Measurements from ENCODE around the gene CAPN10. TPM values are rescaled to one million over a fixed set of nuclear protein-coding genes. Genes with fewer than 3 reads are reported as not detected.

CAPN10 gene
- polyA plus RNA-seq, 1 donor (not counting 4 experiments of a cell fraction or from before 2014, with no cell fraction given), result 7.1 TPM

GRCh38 chr2:240597054-240597418 lies 10.5 kb downstream of the CAPN10 start:
- Histone ChIP-seq H3K4me3 (ENCODE audit: control insufficient read depth in 2 of 3, extremely low read depth in 1 of 3, insufficient read depth in 2 of 3, low read depth in 1 of 3, low read length in 3 of 3) (no peak overlapping the region), H3K9me3 (ENCODE audit: control insufficient read depth, low read depth, low read length) (no peaks in the 10 kb centered on the region), H3K79me2 (ENCODE audit: control insufficient read depth, insufficient read depth, low read length) (peaks cover 6% of the 10 kb centered on the region), H3K4me1 (ENCODE audit: control insufficient read depth, extremely low read depth, insufficient read depth, low read length) (no peaks in the 10 kb centered on the region), H3K27ac (ENCODE audit: control insufficient read depth, insufficient read depth, low read length) (no peak overlapping the region), H3K9ac (ENCODE audit: control insufficient read depth, extremely low read depth, insufficient read depth, low read length) (no peak overlapping the region), H3K36me3 (ENCODE audit: control insufficient read depth in 2 of 2, extremely low read depth in 1 of 2, insufficient read depth in 2 of 2, low read length in 2 of 2) (peaks cover 13 to 19% of the 10 kb centered on the region in 2 experiments), H2AFZ (ENCODE audit: control insufficient read depth, low read length) (no peak overlapping the region), H3K9me1 (ENCODE audit: control insufficient read depth, extremely low read depth, insufficient read depth, low read length) (no peaks in the 10 kb centered on the region), H3K4me2 (ENCODE audit: control insufficient read depth, extremely low read depth, insufficient read depth, low read depth, low read length) (no peak overlapping the region), H4K20me1 (ENCODE audit: control insufficient read depth, extremely low read depth, insufficient read depth, low read length) (peaks cover 14% of the 10 kb centered on the region), H3K27me3 (ENCODE audit: control insufficient read depth, extremely low read depth, insufficient read depth, low read length) (no peaks in the 10 kb centered on the region)
- TF ChIP-seq EZH2 (IDR thresholded peaks at IDR 0.05; ENCODE audit: low read length) (no peak), CTCF (optimal IDR thresholded peaks at IDR 0.05 in 1 of 3, IDR thresholded peaks at IDR 0.05 in 1 of 3, conservative IDR thresholded peaks at IDR 0.05 in 1 of 3; ENCODE audit: extremely low read depth in 1 of 3, insufficient read depth in 2 of 3, low read length in 3 of 3) (no peak)
- FAIRE-seq (no peak), DNase-seq (ENCODE audit: low read depth, low spot score) (no peak)
- dilution Hi-C loops (cut with MboI; ENCODE audit: extremely low pct_ligation_motif_present, low sequenced_read_pairs), result no loop called here

- no peak for FAIRE-seq
These were observed 11.1 kb downstream of the CAPN10 start for GRCh38 chr2:240597419-240598181.

More at GRCh38 chr2:240597419-240598181, 11.1 kb downstream of the CAPN10 start:
- Histone ChIP-seq H3K4me3 (ENCODE audit: control insufficient read depth in 2 of 3, extremely low read depth in 1 of 3, insufficient read depth in 2 of 3, low read depth in 1 of 3, low read length in 3 of 3) (no peak overlapping the region), H3K79me2 (ENCODE audit: control insufficient read depth, insufficient read depth, low read length) (peaks cover 2% of the 10 kb centered on the region), H3K4me2 (ENCODE audit: control insufficient read depth, extremely low read depth, insufficient read depth, low read depth, low read length) (no peak overlapping the region), H3K9ac (ENCODE audit: control insufficient read depth, extremely low read depth, insufficient read depth, low read length) (no peak overlapping the region), H2AFZ (ENCODE audit: control insufficient read depth, low read length) (no peak overlapping the region), H3K9me3 (ENCODE audit: control insufficient read depth, low read depth, low read length) (no peaks in the 10 kb centered on the region), H4K20me1 (ENCODE audit: control insufficient read depth, extremely low read depth, insufficient read depth, low read length) (peaks cover 14% of the 10 kb centered on the region), H3K4me1 (ENCODE audit: control insufficient read depth, extremely low read depth, insufficient read depth, low read length) (no peaks in the 10 kb centered on the region), H3K9me1 (ENCODE audit: control insufficient read depth, extremely low read depth, insufficient read depth, low read length) (no peaks in the 10 kb centered on the region), H3K36me3 (ENCODE audit: control insufficient read depth in 2 of 2, extremely low read depth in 1 of 2, insufficient read depth in 2 of 2, low read length in 2 of 2) (peaks cover 15 to 19% of the 10 kb centered on the region in 2 experiments), H3K27ac (ENCODE audit: control insufficient read depth, insufficient read depth, low read length) (no peak overlapping the region), H3K27me3 (ENCODE audit: control insufficient read depth, extremely low read depth, insufficient read depth, low read length) (no peaks in the 10 kb centered on the region)
- no peak for DNase-seq (ENCODE audit: low read depth, low spot score)
- dilution Hi-C loops (cut with MboI; ENCODE audit: extremely low pct_ligation_motif_present, low sequenced_read_pairs), result no loop called here
- no peak for TF ChIP-seq EZH2 (IDR thresholded peaks at IDR 0.05; ENCODE audit: low read length)
- TF ChIP-seq CTCF (optimal IDR thresholded peaks at IDR 0.05 in 1 of 3, IDR thresholded peaks at IDR 0.05 in 1 of 3, conservative IDR thresholded peaks at IDR 0.05 in 1 of 3; ENCODE audit: extremely low read depth in 1 of 3, insufficient read depth in 2 of 3, low read length in 3 of 3), result no peak

Measured in keratinocyte (primary cell).